ENCODE results near the gene ZC3H10. TPM values are rescaled to one million over a fixed set of nuclear protein-coding genes. Genes with fewer than 3 reads are reported as not detected.

The ZC3H10 gene
- total RNA-seq, 1 experiment from 2014 or later: 4.4 TPM

- no peaks in the 10 kb centered on the region for H3K9me3 ChIP-seq (ENCODE audit: insufficient read depth, low read depth)
- peaks cover 24% of the 10 kb centered on the region for H3K79me2 ChIP-seq (ENCODE audit: low read depth)
- no peak overlapping the region for H2AFZ ChIP-seq
- H3K27me3 ChIP-seq (ENCODE audit: insufficient read depth, low read depth): no peaks in the 10 kb centered on the region
- H3F3A ChIP-seq (ENCODE audit: insufficient read depth, low read depth): peaks cover 63% of the 10 kb centered on the region
- intact Hi-C loops (cut with micrococcal nuclease; ENCODE audit: unreplicated experiment): loop anchor here (10.0 kb wide), 1 partner anchor 120 kb away; the partner anchor contains the start of gene RPS26
- DNase-seq: no peak
- H3K9me2 ChIP-seq (ENCODE audit: insufficient read depth): no peaks in the 10 kb centered on the region
- no peak overlapping the region for H3K4me2 ChIP-seq
- no peak overlapping the region for H3K4me3 ChIP-seq
- CTCF ChIA-PET: no interaction called here
- TF ChIP-seq EZH2 (IDR thresholded peaks at IDR 0.05; ENCODE audit: low read depth): no peak
- BruUV-seq (replicated peaks): no TSS peak
- H3K36me3 ChIP-seq (ENCODE audit: low read depth): peaks cover 45% of the 10 kb centered on the region
- H3K4me1 ChIP-seq (replicated peaks; ENCODE audit: insufficient read depth): peaks cover 14% of the 10 kb centered on the region
- POLR2A ChIA-PET (ENCODE audit: unreplicated experiment): no interaction called here
- peaks cover 24% of the 10 kb centered on the region for H4K20me1 ChIP-seq (ENCODE audit: insufficient read depth)
- H3K27ac ChIP-seq: no peak overlapping the region
Observed at GRCh38 chr12:56164345-56164729, 46.3 kb downstream of the ZC3H10 start.

- no peak overlapping the region for H3K27ac ChIP-seq
- intact Hi-C loops (cut with micrococcal nuclease; ENCODE audit: unreplicated experiment): loop anchor here (10.0 kb wide), 1 partner anchor 121 kb away; the partner anchor contains the start of gene RPS26
- no peak overlapping the region for H2AFZ ChIP-seq
- H3K4me1 ChIP-seq (replicated peaks; ENCODE audit: insufficient read depth): peaks cover 3% of the 10 kb centered on the region
- ChIA-PET CTCF (no interaction called here), POLR2A (ENCODE audit: unreplicated experiment) (no interaction called here)
- peaks cover 14% of the 10 kb centered on the region for H3K79me2 ChIP-seq (ENCODE audit: low read depth)
- H3K9me3 ChIP-seq (ENCODE audit: insufficient read depth, low read depth): no peaks in the 10 kb centered on the region
- peaks cover 14% of the 10 kb centered on the region for H4K20me1 ChIP-seq (ENCODE audit: insufficient read depth)
- no peaks in the 10 kb centered on the region for H3K27me3 ChIP-seq (ENCODE audit: insufficient read depth, low read depth)
- DNase-seq: no peak
- no peak overlapping the region for H3K4me3 ChIP-seq
- H3K36me3 ChIP-seq (ENCODE audit: low read depth): peaks cover 34% of the 10 kb centered on the region
- no peak overlapping the region for H3K4me2 ChIP-seq
- TF ChIP-seq EZH2 (IDR thresholded peaks at IDR 0.05; ENCODE audit: low read depth): no peak
- TF ChIP-seq CTCF (conservative IDR thresholded peaks at IDR 0.05): no peak
- no peaks in the 10 kb centered on the region for H3K9me2 ChIP-seq (ENCODE audit: insufficient read depth)
- peaks cover 55% of the 10 kb centered on the region for H3F3A ChIP-seq (ENCODE audit: insufficient read depth, low read depth)
- BruUV-seq (replicated peaks): no TSS peak
Observed at GRCh38 chr12:56165369-56165768, 47.3 kb downstream of the ZC3H10 start.

GRCh38 chr12:56169229-56169759 is 51.2 kb downstream of the ZC3H10 start:
- Histone ChIP-seq H3K4me3 (no peak overlapping the region), H3K9me3 (ENCODE audit: insufficient read depth, low read depth) (no peaks in the 10 kb centered on the region), H3K9me2 (ENCODE audit: insufficient read depth) (no peaks in the 10 kb centered on the region), H4K20me1 (ENCODE audit: insufficient read depth) (no peaks in the 10 kb centered on the region), H3K79me2 (ENCODE audit: low read depth) (no peaks in the 10 kb centered on the region), H3K36me3 (ENCODE audit: low read depth) (peaks cover 15% of the 10 kb centered on the region), H3F3A (ENCODE audit: insufficient read depth, low read depth) (peaks cover 24% of the 10 kb centered on the region), H3K27ac (no peak overlapping the region), H2AFZ (no peak overlapping the region), H3K4me2 (no peak overlapping the region), H3K4me1 (replicated peaks; ENCODE audit: insufficient read depth) (no peaks in the 10 kb centered on the region), H3K27me3 (ENCODE audit: insufficient read depth, low read depth) (no peaks in the 10 kb centered on the region)
- CTCF ChIA-PET: interaction anchor here (0.6 kb wide), 1 partner anchor 18 kb away, joined by 11 read pairs; no protein-coding TSS in a partner anchor
- no peak for DNase-seq
- POLR2A ChIA-PET (ENCODE audit: unreplicated experiment): interaction anchor here (0.6 to 1.0 kb wide), 2 partner anchors 21 to 29 kb away, joined by 3 to 14 read pairs; no protein-coding TSS in a partner anchor
- intact Hi-C loops (cut with micrococcal nuclease; ENCODE audit: unreplicated experiment): loop anchor here (10.0 kb wide), 1 partner anchor 124 kb away; the partner anchor contains the start of gene RPS26
- no peak for TF ChIP-seq EZH2 (IDR thresholded peaks at IDR 0.05; ENCODE audit: low read depth)
- no peak for TF ChIP-seq CTCF (conservative IDR thresholded peaks at IDR 0.05)
- BruUV-seq (replicated peaks): no TSS peak
